ENCODE measurements around the gene GLRA2.

Gene GLRA2

DNA sequence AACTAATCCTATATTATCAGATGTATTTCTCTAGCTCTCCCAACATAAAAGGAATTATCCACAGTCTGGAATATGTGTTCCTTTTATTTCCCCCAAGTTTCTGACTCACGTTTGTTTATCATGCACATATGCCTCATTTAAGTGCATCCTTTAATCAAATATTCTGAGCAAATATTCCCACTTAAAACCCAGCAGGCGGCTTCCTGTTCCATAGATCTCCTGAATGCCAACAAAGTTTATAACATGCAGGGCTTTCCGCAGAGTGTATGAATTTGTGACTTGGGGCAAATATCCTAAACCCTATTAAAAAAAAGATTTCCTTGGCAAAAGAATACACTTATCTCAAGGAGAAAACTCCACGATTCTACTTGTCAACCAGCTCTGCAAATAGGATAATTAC is 16.9 kb downstream of the GLRA2 start:
- no peak for DNase-seq (ENCODE audit: low read depth)
- TF ChIP-seq, protein P1, sequence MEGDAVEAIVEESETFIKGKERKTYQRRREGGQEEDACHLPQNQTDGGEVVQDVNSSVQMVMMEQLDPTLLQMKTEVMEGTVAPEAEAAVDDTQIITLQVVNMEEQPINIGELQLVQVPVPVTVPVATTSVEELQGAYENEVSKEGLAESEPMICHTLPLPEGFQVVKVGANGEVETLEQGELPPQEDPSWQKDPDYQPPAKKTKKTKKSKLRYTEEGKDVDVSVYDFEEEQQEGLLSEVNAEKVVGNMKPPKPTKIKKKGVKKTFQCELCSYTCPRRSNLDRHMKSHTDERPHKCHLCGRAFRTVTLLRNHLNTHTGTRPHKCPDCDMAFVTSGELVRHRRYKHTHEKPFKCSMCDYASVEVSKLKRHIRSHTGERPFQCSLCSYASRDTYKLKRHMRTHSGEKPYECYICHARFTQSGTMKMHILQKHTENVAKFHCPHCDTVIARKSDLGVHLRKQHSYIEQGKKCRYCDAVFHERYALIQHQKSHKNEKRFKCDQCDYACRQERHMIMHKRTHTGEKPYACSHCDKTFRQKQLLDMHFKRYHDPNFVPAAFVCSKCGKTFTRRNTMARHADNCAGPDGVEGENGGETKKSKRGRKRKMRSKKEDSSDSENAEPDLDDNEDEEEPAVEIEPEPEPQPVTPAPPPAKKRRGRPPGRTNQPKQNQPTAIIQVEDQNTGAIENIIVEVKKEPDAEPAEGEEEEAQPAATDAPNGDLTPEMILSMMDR (conservative IDR thresholded peaks at IDR 0.05; ENCODE audit: low read depth, low read length) = no peak

DNA sequence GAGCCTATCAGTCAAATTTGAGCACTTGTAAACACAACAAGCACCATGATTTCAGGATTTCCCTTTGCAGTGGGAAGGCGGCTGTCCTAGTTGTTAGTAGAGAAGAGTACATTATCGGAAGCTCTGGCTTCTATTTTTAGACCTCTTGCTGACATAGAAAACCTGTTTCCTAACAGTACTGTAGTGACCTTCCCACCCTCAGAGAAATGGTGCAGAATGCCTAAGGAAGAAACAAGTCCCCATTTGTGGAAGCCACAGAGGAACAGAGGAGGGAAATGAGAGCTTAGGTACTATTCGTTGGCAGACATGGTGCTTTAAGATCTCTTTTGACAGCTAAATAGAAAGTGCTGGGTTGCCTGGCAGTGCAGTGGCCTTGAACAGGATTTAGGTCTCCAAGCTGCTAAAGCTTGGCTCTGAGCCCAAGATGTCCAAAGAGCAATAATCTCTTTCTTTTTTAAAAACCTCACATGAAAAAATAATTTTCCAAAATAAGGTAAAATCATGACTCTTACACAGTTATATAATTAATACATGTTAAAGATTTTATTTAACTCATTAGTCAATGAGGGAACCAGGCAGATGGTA is 24.9 kb downstream of the GLRA2 start:
- no peak for DNase-seq (ENCODE audit: low read depth)
- TF ChIP-seq, protein P1 (conservative IDR thresholded peaks at IDR 0.05; ENCODE audit: low read depth, low read length) = no peak
- H3K4me3 ChIP-seq (ENCODE audit: low read depth, low read length) = no peak overlapping the region

More for the DNA sequence above, 16.9 kb downstream of the GLRA2 start:
- H3K4me3 ChIP-seq (ENCODE audit: low read depth, low read length) = no peak overlapping the region

DNA sequence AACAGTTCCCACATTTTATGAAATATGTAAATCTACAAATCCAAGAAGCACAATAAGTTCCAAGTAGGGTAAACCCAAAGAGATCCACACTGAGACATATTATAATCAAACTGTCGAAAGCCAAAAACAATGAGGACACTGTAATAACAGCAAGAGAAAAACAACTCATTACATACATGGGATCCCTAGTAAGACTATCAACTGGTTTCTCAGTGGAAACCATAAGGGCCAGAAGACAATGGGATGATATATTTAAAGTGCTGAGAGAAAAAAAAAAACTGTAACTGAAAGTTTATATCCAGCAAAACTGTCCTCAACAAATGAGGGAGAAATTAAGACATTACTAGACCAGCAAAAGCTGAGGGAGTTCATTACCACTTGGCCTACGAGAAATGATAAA is 34.7 kb downstream of the GLRA2 start:
- DNase-seq (ENCODE audit: low read depth) = no peak
- no peak overlapping the region for H3K4me3 ChIP-seq (ENCODE audit: low read depth, low read length)
- TF ChIP-seq, protein P1 (conservative IDR thresholded peaks at IDR 0.05; ENCODE audit: low read depth, low read length) = no peak

DNA sequence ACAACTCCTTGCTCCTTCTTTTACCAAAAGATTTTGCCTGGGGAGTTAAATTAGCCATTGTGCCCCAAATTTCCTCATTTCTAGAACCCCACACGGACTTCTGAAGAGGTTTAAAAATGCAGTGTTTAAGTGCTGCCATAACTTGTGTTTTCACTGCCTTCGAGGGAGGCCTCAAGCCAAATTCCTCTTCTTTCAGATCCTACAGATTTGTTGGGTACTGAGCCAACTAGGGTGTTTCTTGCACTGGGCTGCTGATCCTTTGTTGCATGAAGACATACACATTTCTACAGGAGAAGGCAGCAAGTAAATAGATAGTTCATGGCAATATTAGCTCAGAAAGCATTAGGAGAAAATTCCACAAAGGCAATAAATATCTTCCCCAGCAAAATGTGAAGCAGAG is 43.8 kb downstream of the GLRA2 start:
- TF ChIP-seq, protein P1 (conservative IDR thresholded peaks at IDR 0.05; ENCODE audit: low read depth, low read length) = no peak
- H3K4me3 ChIP-seq (ENCODE audit: low read depth, low read length) = no peak overlapping the region
- DNase-seq (ENCODE audit: low read depth) = no peak

DNA sequence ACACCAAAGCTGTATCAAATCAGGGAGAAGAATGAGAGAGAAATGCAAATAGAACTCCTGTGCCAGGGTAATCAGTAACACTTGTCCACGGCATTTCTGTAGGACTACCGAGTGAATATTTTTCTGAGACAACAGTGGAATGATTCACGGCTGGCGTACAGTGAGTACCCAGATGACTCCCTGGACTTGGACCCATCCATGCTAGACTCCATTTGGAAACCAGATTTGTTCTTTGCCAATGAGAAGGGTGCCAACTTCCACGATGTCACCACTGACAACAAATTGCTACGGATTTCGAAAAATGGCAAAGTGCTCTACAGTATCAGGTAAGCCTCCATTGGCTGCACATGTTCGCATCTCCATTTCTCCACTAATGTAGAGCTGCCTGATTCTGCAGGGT is 51.7 kb downstream of the GLRA2 start:
- no peak for DNase-seq (ENCODE audit: low read depth)
- no peak overlapping the region for H3K4me3 ChIP-seq (ENCODE audit: low read depth, low read length)
- TF ChIP-seq, protein P1 (conservative IDR thresholded peaks at IDR 0.05; ENCODE audit: low read depth, low read length) = no peak

DNA sequence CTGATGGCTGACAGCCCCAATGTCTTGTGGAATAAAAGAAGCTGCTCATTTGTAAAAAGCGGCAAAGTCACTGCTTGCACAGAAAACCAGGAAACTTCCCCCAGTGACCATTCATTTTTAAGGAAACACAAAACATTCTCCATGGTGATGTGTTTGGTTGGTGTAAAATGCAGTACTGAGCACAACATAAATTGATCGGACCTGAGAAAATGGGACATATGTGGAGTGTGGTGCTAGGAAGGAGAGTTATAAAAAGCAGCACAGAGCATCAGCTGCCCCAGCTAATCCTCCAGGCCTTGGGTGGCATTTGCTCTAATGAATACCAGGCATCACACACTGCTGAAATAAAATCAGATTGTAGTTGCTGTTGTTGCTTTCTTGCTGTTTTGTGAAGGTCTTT is 55.2 kb downstream of the GLRA2 start:
- no peak overlapping the region for H3K4me3 ChIP-seq (ENCODE audit: low read depth, low read length)
- TF ChIP-seq, protein P1 (conservative IDR thresholded peaks at IDR 0.05; ENCODE audit: low read depth, low read length) = no peak
- no peak for DNase-seq (ENCODE audit: low read depth)

DNA sequence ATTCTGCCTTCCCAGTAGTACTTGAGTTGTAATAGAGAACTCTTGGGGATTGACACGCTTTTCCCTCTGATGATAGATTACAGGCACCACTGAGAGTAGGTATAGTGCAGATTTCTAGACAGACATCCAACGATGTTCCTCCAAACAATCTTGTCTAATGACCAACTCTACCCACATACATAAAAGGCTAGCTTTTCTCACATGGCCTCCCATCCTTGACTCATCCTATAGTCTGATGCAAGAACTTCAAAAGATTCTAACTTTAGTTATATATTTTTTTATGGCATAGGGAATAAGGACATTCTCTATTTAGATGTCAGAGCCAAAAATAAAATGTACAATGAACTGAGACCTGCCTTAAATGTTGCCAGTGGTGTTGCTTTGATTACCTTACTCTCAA is 60.9 kb downstream of the GLRA2 start:
- TF ChIP-seq, protein P1 (conservative IDR thresholded peaks at IDR 0.05; ENCODE audit: low read depth, low read length) = no peak
- DNase-seq (ENCODE audit: low read depth) = no peak
- H3K4me3 ChIP-seq (ENCODE audit: low read depth, low read length) = no peak overlapping the region

Data from choroid plexus epithelial cell (primary cell).